Activated T-cell treated with anti-CD3 and anti-CD28 coated beads for 1 hour (primary cell): Measurements from ENCODE around the gene BFSP2.

ENCODE experiments used
- DNase-seq: peaks from one replicate; pipeline ENCODE4 v3.0.0-alpha.2; 2020; ENCODE audit warnings: low read depth

Gene BFSP2

GRCh38 chr3:133418361-133418760, 18.5 kb downstream of the BFSP2 start:
- no peak for DNase-seq

GRCh38 chr3:133419151-133419909, 19.5 kb downstream of the BFSP2 start:
- DNase-seq: no peak

- no peak for DNase-seq
Measured at GRCh38 chr3:133424937-133425869, 25.3 kb downstream of the BFSP2 start.

- no peak for DNase-seq
Measured at GRCh38 chr3:133425898-133426297, 26.0 kb downstream of the BFSP2 start.

GRCh38 chr3:133426721-133427120, 26.9 kb downstream of the BFSP2 start:
- no peak for DNase-seq

- DNase-seq: no peak
Measured at GRCh38 chr3:133428552-133428951, 28.7 kb downstream of the BFSP2 start.

GRCh38 chr3:133429063-133429462, 29.2 kb downstream of the BFSP2 start:
- DNase-seq: no peak

- no peak for DNase-seq
Measured at GRCh38 chr3:133439563-133439962, 39.7 kb downstream of the BFSP2 start.

- no peak for DNase-seq
Measured at GRCh38 chr3:133440652-133441051, 40.8 kb downstream of the BFSP2 start.

- DNase-seq: no peak
Measured at GRCh38 chr3:133441867-133442270, 42.0 kb downstream of the BFSP2 start.

GRCh38 chr3:133442518-133442917, 42.7 kb downstream of the BFSP2 start:
- DNase-seq: no peak

GRCh38 chr3:133443649-133444422, 44.0 kb downstream of the BFSP2 start:
- DNase-seq: no peak

GRCh38 chr3:133444423-133444774, 44.5 kb downstream of the BFSP2 start:
- no peak for DNase-seq

- no peak for DNase-seq
Measured at GRCh38 chr3:133445108-133445507, 45.3 kb downstream of the BFSP2 start.

GRCh38 chr3:133447750-133448477, 48.1 kb downstream of the BFSP2 start:
- DNase-seq: no peak

- DNase-seq: no peak
Measured at GRCh38 chr3:133448478-133449122, 48.7 kb downstream of the BFSP2 start.

- DNase-seq: no peak
Measured at GRCh38 chr3:133451309-133451708, 51.5 kb downstream of the BFSP2 start.

- no peak for DNase-seq
Measured at GRCh38 chr3:133452641-133453319, 52.9 kb downstream of the BFSP2 start.

GRCh38 chr3:133453383-133453782, 53.5 kb downstream of the BFSP2 start:
- DNase-seq: no peak

- DNase-seq: no peak
Measured at GRCh38 chr3:133455281-133455680, 55.4 kb downstream of the BFSP2 start.

GRCh38 chr3:133455960-133456359, 56.1 kb downstream of the BFSP2 start:
- DNase-seq: no peak
